Stimulated activated CD8-positive, alpha-beta memory T cell treated with anti-CD3 and anti-CD28 coated beads, Interleukin-12 subunit alpha, Interleukin-12 subunit beta, amount 100 ng/mL, for 24 hours (primary cell): ENCODE results near the gene PTDSS2.
"Not testable (repeated sequence)": the region's sequence is repeated elsewhere in the genome, so short reads cannot be mapped to it uniquely, and the experiment has no call there.

Source experiments
- DNase-seq: peaks from one replicate; pipeline ENCODE4 v3.0.0-alpha.2; 2020; ENCODE audit errors: extremely low read depth

The PTDSS2 gene

GRCh38 chr11:468493-468892, 18.4 kb downstream of the PTDSS2 start:
- no peak for DNase-seq

- DNase-seq: not testable (repeated sequence)
These were observed 19.1 kb downstream of the PTDSS2 start for GRCh38 chr11:469026-469683.

GRCh38 chr11:469684-470560, 19.8 kb downstream of the PTDSS2 start:
- DNase-seq: no peak

GRCh38 chr11:471468-472145, 21.5 kb downstream of the PTDSS2 start:
- no peak for DNase-seq

GRCh38 chr11:472272-472671, 22.2 kb downstream of the PTDSS2 start:
- no peak for DNase-seq

- DNase-seq: no peak
These were observed 22.7 kb downstream of the PTDSS2 start for GRCh38 chr11:472816-473215.

- no peak for DNase-seq
These were observed 23.3 kb downstream of the PTDSS2 start for GRCh38 chr11:473415-473814.

GRCh38 chr11:473962-474785, 24.1 kb downstream of the PTDSS2 start:
- no peak for DNase-seq

- no peak for DNase-seq
These were observed 24.9 kb downstream of the PTDSS2 start for GRCh38 chr11:474914-475506.

GRCh38 chr11:475941-476340, 25.9 kb downstream of the PTDSS2 start:
- no peak for DNase-seq

GRCh38 chr11:476416-476815, 26.3 kb downstream of the PTDSS2 start:
- no peak for DNase-seq

GRCh38 chr11:477052-477715, 27.1 kb downstream of the PTDSS2 start:
- no peak for DNase-seq

- no peak for DNase-seq
These were observed 29.2 kb downstream of the PTDSS2 start for GRCh38 chr11:479311-479710.

- no peak for DNase-seq
These were observed 34.5 kb downstream of the PTDSS2 start for GRCh38 chr11:484616-485015.

GRCh38 chr11:486189-486588, 36.1 kb downstream of the PTDSS2 start:
- DNase-seq: no peak

GRCh38 chr11:487571-488021, 37.5 kb downstream of the PTDSS2 start:
- no peak for DNase-seq

- DNase-seq: no peak
These were observed 38.0 kb downstream of the PTDSS2 start for GRCh38 chr11:488062-488461.

GRCh38 chr11:488579-488978, 38.5 kb downstream of the PTDSS2 start:
- DNase-seq: no peak

GRCh38 chr11:488992-489391, 38.9 kb downstream of the PTDSS2 start:
- no peak for DNase-seq

GRCh38 chr11:489610-490185, 39.6 kb downstream of the PTDSS2 start:
- DNase-seq: no peak
